ENCODE results near the gene SCD.
"Not testable (repeated sequence)": the region's sequence is repeated elsewhere in the genome, so short reads cannot be mapped to it uniquely, and the experiment has no call there.

SCD gene

DNA sequence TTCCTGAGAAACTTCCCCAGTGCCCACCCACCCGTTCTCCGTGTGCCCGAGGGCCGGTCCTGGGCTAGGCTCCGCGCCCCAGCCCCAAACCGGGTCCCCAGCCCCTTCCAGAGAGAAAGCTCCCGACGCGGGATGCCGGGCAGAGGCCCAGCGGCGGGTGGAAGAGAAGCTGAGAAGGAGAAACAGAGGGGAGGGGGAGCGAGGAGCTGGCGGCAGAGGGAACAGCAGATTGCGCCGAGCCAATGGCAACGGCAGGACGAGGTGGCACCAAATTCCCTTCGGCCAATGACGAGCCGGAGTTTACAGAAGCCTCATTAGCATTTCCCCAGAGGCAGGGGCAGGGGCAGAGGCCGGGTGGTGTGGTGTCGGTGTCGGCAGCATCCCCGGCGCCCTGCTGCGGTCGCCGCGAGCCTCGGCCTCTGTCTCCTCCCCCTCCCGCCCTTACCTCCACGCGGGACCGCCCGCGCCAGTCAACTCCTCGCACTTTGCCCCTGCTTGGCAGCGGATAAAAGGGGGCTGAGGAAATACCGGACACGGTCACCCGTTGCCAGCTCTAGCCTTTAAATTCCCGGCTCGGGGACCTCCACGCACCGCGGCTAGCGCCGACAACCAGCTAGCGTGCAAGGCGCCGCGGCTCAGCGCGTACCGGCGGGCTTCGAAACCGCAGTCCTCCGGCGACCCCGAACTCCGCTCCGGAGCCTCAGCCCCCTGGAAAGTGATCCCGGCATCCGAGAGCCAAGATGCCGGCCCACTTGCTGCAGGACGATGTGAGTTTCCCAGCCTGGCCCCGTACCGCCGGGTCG, at the start of gene SCD:
Gene SCD, plus strand, starts transcription at position 469 of the 803 bp plus-strand sequence. Its CDS starts 272 bp downstream, at position 741.
- DNase-seq: peak; percentile 94

DNA sequence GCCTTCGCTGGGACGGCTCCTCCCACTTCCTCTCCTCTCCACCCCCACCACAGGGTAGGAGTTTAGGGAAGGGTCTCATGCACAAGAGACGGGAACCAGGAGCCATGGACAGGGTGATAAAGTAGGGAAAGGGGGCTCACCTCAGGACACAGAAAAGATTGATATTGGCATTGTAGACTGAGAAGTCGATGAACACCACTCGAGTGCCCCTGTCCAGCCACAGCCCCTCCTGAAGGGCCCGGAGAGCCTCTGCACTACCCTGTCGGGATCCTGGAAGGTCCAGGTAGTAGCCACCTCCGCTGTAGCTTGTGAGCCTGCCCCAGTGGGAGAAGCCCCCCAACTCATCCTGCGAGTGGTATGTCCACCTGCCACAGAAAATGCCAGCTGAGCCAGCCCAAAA, 49.8 kb upstream of the SCD start:
- DNase-seq: no peak

GRCh38 chr10:100301123-100301522, 45.9 kb upstream of the SCD start:
- not testable (repeated sequence) for DNase-seq

DNA sequence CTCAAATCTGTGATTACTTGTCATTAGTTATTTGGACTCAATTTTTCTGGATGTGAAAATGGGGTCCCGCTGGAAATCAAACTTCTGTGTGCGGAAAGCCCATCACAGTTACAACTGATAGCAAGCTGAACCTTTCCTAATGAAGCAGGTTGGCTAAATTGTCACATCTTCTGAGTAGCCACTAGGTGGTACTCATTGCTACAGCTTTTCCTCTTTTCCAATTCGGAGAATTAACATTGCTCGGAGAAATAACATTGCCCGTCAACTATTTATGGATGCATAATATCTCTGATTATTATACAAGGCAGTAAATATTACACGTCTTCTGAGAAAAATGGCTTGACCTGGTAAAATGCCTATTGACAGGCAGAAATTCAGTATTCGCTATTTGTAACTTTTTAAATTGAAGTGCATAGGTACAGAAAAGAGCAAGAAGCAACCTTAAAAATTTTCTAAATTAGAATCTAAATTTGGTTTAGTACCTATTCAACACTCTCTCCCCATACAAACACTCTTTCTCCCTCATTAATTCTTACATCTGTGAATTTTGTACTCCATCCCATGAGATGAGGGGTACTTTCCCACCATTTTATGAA, 43.2 kb upstream of the SCD start:
- DNase-seq: no peak

- no peak for DNase-seq
Observed at GRCh38 chr10:100304414-100304813, 42.6 kb upstream of the SCD start.

DNA sequence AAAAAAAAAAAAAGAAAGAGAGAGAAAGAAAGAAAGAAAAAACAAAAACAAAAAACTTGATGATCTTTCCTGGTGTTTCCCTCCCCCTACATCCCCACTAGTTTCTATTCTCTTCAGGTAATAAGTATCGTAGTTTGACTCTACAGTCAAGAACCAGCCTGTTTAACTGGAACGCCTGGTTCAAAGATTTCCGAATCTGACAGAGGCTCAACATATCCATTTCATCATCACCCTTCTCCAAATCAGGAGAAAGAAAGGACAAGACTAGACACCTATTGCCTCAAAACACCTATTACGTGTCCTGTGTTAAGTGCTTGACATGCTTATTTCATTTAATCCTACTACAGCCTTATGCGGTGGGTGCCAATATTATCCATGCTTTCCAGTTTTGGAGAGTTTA, 40.2 kb upstream of the SCD start:
- DNase-seq: no peak

- peak; percentile 36 for DNase-seq
Observed at GRCh38 chr10:100307684-100308083, 39.3 kb upstream of the SCD start.

DNA sequence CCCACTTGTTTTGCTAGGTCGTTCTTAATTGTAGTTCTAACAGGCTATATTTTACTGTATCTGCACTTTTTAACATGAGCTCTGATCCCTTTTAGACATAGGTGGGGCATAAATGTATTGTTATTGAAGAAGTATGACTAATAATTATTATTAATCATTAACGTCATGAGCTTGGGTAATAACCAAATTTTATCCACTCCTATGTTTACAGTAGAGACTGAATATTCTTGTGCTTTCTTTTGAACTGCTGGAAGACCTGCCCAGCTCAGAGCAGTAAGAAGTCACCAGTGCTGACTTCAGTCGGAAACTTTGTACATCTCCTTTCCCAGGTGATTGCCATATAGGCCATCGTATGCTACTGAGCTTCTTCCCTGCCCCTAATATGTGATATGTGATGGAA, 35.7 kb upstream of the SCD start:
- DNase-seq: no peak

GRCh38 chr10:100315615-100316014, 31.4 kb upstream of the SCD start:
- DNase-seq: no peak

- DNase-seq: no peak
Observed at GRCh38 chr10:100318207-100318606, 28.8 kb upstream of the SCD start.

- DNase-seq: no peak
Observed at GRCh38 chr10:100319707-100320402, 27.2 kb upstream of the SCD start.

DNA sequence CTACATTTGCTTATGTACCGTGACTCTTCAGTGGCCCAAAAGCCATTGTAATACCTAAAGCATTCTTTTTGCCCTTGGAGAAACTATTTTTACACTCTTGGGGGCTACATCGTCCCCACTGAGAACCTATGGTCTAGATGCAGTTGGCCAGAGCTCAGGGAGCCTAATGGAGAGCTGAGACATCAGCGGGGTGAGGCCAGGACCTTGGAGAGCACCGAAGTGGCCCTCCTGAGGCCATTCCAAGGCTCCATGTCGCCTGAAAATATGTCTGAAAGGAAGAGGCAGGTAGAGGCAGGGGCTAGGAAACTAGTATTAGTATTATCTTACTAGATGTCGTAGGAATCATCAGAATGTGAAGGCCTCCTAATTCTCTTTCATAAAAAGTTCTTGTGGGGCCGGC, 21.9 kb upstream of the SCD start:
- DNase-seq: no peak

DNA sequence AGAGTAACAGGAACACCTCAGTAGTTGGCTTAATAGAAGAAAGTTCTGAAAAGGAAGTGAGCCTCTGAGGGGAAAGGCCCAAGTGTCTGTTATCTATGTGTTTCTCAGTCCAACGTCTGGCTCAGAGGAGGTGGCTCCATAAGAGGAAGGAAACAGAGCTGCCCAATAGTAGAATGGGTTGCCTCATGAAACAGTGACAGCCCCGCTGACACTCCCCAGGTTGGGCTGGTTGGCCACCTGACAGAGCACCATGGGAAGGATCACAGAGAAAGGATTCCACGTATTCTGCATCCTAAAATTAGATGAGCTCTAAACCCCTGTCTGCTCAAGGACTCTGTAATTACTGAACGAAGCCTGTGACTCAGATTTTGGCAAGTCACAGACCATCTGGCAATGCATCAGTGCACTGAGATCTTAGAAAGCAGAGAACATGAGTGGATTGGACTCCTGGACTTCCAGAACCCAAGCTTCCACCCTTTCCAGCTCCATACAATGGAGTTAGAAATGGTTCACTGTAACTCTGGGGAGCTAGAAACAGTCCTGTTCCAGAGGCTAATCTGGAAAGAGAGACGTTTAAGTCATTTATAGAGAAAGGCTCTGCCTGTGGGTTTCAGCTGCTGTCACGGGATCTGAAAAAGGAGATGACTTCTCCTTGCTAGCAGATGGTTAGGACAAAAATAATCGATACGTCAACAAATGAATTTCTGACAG, 19.9 kb upstream of the SCD start:
- no peak for DNase-seq

DNA sequence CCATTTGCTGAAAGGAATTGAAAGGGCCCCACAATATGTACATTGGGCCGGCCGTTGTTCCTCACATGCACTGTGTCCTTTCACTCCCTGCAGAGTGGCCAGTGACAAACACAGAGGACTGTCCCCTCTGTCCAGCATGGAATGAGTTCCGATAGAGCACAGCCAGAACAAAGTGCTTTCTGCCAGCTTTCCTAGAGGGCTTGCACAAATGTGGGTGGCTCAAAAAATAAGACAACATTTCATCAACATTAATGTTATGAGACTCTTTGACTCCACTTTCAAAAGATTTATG, 19.4 kb upstream of the SCD start:
- no peak for DNase-seq

GRCh38 chr10:100328198-100328597, 18.8 kb upstream of the SCD start:
- no peak for DNase-seq

DNA sequence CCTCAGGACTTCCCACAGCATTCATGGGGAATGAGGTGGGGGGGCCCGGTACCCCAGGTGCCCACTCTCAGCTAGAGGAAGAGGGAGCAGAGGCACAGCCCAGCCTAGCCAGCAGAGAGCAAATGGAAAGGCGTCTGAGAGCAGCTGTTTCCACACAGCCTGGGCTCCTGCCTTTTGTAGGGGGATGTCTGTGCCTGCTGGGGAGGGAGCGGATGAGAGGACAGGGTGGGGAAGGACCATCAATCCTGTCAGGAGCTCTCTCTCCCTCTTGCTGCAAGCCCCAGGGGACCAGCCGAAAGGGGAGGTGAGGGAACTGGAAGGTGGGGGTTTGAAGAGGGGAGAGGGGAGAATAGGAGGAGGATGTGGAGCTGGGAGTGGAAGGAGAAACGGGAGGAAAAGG, 17.0 kb upstream of the SCD start, which contains the start of gene PKD2L1:
Gene PKD2L1, minus strand, starts transcription at position 150 of the 400 bp plus-strand sequence. Its CDS starts 125 bp downstream, at position 25.
- DNase-seq: no peak

GRCh38 chr10:100333106-100333505, 13.9 kb upstream of the SCD start:
- DNase-seq: no peak

DNA sequence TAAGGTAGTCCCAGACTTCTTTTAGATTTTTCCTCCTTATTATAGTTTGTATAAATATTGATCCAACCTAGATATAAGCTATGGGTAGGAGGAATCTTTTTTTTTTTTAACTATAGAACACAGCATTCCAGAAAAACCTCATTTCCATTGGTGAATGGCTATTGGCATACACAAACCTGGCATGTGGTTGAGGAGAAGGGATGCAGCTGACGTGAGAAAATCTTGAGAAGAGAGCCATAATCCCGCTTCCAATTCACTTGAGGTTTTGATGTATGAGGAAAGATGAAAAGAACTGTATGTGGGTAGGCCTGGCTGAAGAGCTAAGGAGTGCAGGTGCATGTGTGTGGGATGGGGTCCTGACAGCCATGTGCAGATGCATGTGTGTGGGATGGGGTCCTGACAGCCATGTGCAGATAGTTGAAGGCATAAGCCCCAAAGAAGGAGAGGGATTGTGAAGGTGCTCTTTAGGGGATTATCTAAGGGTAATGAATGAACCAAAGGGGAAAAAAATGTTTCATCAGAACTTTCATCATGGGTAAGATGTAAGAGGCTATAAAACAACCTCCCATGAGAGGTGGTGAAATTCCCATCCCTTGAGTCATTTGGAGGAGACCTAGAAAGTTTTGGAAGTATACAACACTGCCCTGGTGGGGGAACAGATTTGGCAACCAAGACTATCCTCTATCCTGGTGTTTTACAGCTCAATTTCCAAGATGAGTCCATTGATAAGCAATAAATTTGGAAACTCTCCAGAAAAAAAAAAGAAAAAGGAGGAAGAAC, 13.2 kb upstream of the SCD start:
- peak; percentile 59 for DNase-seq

DNA sequence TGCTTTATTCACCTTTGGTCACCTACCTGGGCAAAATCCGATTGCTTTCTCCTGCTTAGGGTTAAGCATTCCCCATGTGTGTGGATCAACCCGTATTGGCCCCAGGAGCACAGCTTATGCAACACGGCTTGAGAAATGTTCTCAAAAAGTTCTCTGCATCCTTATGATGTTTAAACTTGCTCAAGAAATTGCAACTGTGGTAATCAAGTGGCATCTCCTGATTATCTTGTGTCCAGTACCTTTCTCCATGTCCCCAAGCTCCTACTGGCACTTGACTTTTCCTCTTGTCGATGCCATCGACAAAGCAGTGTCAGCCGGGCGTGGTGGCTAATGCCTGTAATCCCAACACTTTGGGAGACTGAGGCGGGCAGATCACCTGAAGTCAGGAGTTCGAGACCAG, 12.3 kb upstream of the SCD start:
- no peak for DNase-seq

GRCh38 chr10:100338434-100339036, 8.5 kb upstream of the SCD start:
- DNase-seq: peak; percentile 44

DNA sequence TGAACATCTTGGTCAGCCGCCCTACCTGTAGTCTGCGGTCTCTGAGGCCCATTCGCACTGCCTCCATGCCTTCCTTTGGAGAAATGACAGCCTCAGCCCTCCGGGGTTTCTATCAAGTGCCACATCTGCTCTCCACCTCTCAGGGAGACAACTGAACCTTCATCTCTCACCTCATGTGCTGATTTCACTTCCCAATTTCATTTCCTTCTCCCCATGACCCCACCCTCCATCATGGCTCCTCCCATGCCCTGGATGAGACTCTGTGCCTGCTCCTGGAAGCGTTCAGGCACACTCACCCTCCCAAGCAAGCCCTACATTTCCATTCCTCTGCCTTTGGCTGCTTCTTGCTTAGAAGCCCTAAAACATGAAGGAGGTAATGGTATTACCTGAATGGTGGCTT, 7.8 kb upstream of the SCD start:
- no peak for DNase-seq
